NCI-H2196 (cell line): Measurements from ENCODE around the gene ZNF697.

Experiments
- DNase-seq: peaks from one replicate; lab custom pipeline; 2025; ENCODE audit not compliant: unreplicated experiment; lab: John Stamatoyannopoulos, UW

Gene ZNF697

DNA sequence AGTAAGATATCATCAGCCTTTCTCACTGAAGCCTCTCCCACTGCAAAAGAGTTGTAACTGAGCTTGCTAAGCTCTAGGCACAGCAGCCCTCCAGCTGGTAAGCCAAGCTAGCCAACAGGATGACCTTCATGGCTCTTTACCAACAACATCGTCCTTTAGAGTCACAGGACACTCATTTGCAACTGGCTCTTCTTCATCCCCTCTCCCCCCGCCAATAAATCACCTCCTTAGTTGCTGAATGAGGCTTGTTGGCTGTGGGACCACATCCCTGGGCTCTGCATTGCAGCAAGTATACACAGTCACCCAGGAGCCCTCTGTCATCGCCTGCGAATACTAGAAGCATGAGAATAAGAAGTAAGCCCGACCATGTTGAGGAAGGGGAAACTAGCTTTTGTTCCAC lies 16.0 kb upstream of the ZNF697 start:
- DNase-seq = no peak

- DNase-seq = no peak
Measured at GRCh38 chr1:119662034-119662437, 14.0 kb upstream of the ZNF697 start.

DNA sequence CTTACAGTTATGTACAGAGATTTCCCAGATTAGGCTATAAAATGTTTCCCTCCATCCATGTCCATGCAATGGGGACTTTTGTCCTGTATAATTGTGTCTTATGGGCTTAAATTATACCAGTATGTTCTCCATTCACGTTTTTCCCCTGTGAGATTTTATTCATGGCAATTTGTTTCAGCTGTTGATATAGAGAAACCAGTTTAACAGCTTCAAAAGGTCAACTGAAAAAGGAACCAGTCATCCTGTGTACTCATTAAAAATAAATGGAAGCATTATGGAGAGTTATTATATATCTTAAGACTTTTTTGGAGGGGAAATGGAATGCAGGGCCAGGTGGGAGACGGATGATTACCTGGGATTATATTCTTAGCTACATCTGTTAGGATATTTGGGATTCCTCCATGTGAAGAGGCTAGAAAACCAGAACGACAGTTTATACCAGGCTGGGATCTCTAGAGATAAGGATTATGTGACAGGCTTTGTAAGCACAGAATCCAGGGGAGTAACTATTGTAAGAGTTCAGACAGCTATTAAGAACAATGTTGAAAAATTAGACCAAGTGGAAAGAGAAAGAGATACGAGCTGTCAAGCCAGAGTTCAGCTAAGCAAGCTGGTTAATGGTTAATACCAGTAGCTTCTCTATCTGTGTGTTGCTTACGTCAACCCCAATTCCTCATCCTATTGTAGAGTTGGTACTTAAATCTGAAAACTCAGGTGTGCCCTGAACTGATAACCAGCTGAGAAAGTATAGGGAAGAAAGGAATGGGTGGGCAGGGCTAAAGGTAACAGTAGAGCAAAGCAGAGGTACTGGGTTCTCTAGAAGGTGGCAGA lies 12.4 kb upstream of the ZNF697 start:
- no peak for DNase-seq

DNA sequence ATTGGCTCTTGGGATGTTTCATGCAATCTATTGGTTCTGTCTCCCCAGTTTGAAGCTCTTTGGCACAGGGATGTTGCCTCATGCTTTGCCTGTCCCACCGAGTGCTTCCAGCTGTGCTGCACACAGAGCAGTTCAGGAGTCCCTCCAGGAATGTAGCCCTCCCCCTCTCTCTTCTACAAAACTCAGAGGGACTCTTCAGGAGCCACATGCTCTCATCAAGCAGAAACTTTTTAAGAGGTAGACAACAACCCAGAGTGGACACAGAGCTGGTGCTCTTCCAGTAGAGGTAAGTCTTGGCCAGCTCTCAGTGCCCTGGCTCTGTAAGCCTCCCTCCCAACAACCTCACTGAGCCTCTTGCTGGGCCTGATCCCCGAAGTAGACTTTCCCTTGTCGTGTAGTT lies 11.6 kb upstream of the ZNF697 start:
- no peak for DNase-seq

DNA sequence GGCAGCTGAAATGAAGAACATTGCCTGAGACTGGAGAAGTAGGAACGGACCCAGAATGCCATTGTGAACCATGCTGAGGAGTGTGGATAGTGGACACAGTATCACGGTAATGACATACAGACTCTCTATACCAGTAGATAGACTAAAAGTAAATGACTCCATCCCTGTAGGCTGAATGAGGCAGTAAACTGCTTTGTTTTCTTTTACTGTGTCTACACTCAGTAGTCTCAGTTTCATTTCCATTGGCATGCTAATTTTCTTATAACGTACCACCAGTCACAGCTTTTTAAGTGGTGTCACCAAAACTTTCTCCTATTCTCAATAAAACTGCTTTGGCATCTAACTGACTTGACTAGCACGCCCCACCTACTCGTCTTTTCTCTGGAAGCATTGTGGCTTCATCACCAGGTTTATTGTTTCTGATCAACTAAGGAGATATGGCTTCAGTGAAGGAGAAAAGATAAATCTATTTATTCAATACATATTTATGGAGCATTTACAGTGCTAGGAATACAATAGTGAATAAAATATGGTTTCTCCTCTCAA lies 8.4 kb upstream of the ZNF697 start:
- DNase-seq = no peak

- DNase-seq = no peak
Measured at GRCh38 chr1:119655154-119655553, 7.1 kb upstream of the ZNF697 start.

DNA sequence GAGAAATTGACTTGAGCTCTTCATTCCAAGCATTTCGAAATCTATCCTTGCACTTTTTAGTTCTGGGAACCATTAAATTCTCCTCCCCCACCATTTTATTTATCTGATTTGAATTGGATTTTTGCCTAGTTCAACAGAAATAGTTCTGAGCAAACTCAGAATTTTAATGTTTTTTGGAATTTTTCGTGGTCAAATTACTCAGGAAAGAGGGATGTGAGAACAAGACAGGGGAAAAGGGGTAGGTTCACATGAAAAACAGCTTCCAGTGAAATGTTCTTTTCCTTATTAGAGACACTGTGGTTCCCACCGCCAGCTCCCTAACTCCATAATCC lies 5.7 kb upstream of the ZNF697 start:
- DNase-seq = no peak

DNA sequence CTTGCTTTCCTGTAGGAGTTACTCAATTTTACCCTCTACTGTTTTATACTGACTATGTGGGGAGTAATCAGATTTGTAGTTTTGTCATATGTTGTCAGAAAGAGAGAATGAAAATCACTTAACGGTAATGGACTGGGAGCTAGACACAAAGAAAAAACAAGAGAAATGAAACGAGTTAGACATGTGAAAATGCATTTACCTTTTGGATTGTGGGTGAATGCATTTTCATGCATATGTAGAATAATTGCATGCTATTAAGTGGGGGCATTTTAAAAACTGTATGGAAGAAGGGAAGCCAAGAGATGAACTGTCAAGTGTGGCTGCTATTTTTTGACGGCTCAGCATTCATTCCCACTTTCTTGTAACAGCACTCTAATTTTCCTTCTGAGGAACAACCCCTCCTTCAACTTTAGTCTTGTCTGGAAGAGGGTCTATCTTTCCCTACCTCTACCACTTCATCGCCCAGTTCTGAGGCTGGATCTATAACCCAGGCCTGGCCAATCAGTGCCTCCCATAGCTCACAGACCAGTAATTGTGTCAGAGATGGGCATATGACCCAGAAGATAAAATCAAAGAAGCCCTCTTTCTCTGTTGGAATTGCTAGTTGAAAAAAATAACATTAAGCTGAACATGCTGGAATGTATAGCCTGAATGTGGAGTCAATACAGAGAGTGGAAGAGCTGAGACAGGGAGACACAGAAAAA lies 5.2 kb upstream of the ZNF697 start:
- no peak for DNase-seq

DNA sequence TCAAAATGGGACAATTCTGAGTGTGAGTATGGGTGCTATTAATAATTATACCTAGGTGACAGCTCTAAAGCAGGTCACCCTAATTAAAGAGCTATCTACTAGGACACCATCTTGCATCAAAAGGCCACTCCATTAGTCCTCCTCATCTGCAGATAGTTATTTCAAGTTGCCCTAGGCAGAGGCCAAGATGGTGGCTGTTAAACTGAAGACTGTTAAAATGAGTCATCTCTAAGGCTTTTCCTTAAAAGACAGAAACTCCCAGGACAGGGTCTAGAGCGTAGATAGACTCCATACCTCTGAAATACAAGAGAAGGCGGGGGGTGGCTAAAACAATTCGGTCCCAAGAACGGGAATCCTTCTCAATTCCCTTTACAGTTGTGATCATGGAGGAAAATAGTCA lies 4.5 kb upstream of the ZNF697 start:
- DNase-seq = no peak

DNA sequence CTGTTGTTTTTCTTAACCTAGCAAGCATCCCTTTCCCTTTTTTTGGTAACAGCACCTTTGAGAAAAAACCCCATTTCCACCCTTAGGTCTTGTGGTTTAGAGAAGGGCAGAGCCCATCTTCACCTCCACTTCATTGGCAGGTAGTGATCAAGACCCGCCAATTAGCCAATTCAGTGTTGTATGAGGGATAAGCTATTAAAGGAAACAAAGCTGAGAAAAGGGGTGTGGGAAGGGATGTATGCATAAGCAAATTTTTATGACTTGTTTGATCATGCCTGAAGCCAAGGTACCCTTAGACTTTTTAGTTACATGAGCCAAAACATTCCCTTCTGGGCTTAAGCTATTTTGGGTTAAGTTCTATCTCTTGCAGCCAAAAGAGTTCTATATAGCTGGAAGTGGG lies 3.6 kb upstream of the ZNF697 start:
- DNase-seq = no peak

GRCh38 chr1:119651133-119651532 lies 3.1 kb upstream of the ZNF697 start:
- DNase-seq = no peak

- no peak for DNase-seq
Measured at GRCh38 chr1:119648620-119649004, 546 bp upstream of the ZNF697 start.

GRCh38 chr1:119647228-119647733 lies 785 bp downstream of the ZNF697 start:
- no peak for DNase-seq

- no peak for DNase-seq
Measured at GRCh38 chr1:119646521-119647227, 1.4 kb downstream of the ZNF697 start.

DNA sequence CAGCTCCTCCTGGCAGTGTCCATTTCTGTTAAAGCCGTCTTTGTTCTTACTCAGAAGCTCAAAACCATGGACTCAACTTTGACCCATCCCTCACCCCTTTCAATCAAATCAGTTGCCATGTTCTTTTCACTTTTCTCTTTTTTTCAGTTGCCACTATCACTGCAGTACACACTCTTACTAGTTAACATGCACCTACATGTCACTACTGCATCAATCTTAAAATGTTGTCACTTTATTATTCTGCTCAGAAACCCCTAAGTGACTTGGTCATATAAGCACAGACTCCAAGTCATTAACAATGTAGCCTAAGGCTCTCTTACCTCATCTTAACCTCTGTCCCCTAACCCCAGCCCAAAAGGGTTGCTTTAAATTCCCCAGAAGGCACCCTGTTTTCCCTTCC lies 9.0 kb downstream of the ZNF697 start:
- no peak for DNase-seq

GRCh38 chr1:119637710-119638109 lies 10.4 kb downstream of the ZNF697 start:
- DNase-seq = no peak

GRCh38 chr1:119636491-119637089 lies 11.5 kb downstream of the ZNF697 start:
- no peak for DNase-seq

GRCh38 chr1:119635811-119636390 lies 12.2 kb downstream of the ZNF697 start:
- no peak for DNase-seq

- DNase-seq = no peak
Measured at GRCh38 chr1:119634016-119634415, 14.1 kb downstream of the ZNF697 start.

DNA sequence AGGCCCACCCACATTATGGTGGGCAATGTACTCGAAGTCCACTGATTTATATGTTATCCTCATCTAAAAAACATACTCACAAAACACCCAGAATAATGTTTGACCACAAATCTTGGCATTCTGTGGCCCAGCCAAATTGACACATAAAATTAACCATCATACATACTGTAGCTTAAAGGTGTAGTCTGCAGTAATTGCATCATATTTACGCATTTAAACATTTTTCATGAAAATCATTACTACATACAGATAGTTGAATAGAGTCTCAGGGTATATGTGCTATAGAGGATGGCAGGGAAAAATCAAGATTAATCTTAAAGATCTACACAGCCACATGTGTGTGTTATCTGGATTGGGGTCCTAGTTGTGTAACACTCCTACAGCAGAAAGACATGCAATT lies 14.5 kb downstream of the ZNF697 start:
- no peak for DNase-seq

GRCh38 chr1:119632841-119633240 lies 15.2 kb downstream of the ZNF697 start:
- no peak for DNase-seq
